ENCODE data around the gene NFE2L3.

- TF ChIP-seq POLR2AphosphoS5 (IDR thresholded peaks at IDR 0.05; ENCODE audit: low read depth, low read length) (no peak), POLR2A (IDR thresholded peaks at IDR 0.05; ENCODE audit: control extremely low read depth in 1 of 2, low read depth in 2 of 2, low read length in 2 of 2) (no peak), CTCF (IDR thresholded peaks at IDR 0.05; ENCODE audit: control extremely low read depth in 1 of 3, insufficient read depth in 1 of 3, low read depth in 1 of 3, low read length in 3 of 3) (no peak), SRF (IDR thresholded peaks at IDR 0.05; ENCODE audit: low read depth, low read length) (no peak)
These were observed 16.9 kb upstream of the NFE2L3 start for GRCh38 chr7:26135076-26135475.
